GM19351 (cell line): ENCODE data around the gene DDIT4.
A peak's percentile ranks its signal among the peaks of the same experiment; 100 is the strongest.

Experiments
- ATAC-seq: cut with Tn5 transposase; IDR thresholded peaks from one replicate; pipeline ENCODE4 v1.9.1; 2021; ENCODE audit warnings: mild to moderate bottlenecking, moderate library complexity; ENCODE audit not compliant: unreplicated experiment

DDIT4 gene

GRCh38 chr10:72315611-72316385 lies 42.1 kb downstream of the DDIT4 start:
- no peak for ATAC-seq

GRCh38 chr10:72316386-72316700 lies 42.6 kb downstream of the DDIT4 start:
- ATAC-seq, result no peak

- no peak for ATAC-seq
Observed at GRCh38 chr10:72316748-72317435, 43.2 kb downstream of the DDIT4 start.

GRCh38 chr10:72318418-72319262 lies 44.9 kb downstream of the DDIT4 start:
- ATAC-seq, result no peak

GRCh38 chr10:72319416-72320254 lies 45.9 kb downstream of the DDIT4 start:
- ATAC-seq, result peak; percentile 52

- peak; percentile 67 for ATAC-seq
Observed at GRCh38 chr10:72320676-72321247, 47.0 kb downstream of the DDIT4 start.

- no peak for ATAC-seq
Observed at GRCh38 chr10:72321248-72322029, 47.7 kb downstream of the DDIT4 start.

- ATAC-seq, result no peak
Observed at GRCh38 chr10:72322030-72322279, 48.2 kb downstream of the DDIT4 start.

- no peak for ATAC-seq
Observed at GRCh38 chr10:72322280-72323058, 48.7 kb downstream of the DDIT4 start.

- no peak for ATAC-seq
Observed at GRCh38 chr10:72323108-72323749, 49.5 kb downstream of the DDIT4 start.

GRCh38 chr10:72323771-72324191 lies 50.1 kb downstream of the DDIT4 start:
- ATAC-seq, result no peak
